GM18502 (cell line): Measurements from ENCODE around the gene COMMD4.
"Not testable (repeated sequence)": the region's sequence is repeated elsewhere in the genome, so short reads cannot be mapped to it uniquely, and the experiment has no call there.

Source experiments
- ATAC-seq: cut with Tn5 transposase; IDR thresholded peaks from one replicate; pipeline ENCODE4 v1.9.1; 2021; ENCODE audit warnings: mild to moderate bottlenecking; ENCODE audit not compliant: unreplicated experiment, poor library complexity

COMMD4 gene

GRCh38 chr15:75335705-75336355 lies at the start of gene COMMD4:
TSS of gene COMMD4 (plus strand) at chr15:75336063. CDS start at chr15:75336090, 27 bp downstream.
- ATAC-seq, result peak; percentile 75

- not testable (repeated sequence) for ATAC-seq
Measured at GRCh38 chr15:75293660-75294059, 42.2 kb upstream of the COMMD4 start.

DNA sequence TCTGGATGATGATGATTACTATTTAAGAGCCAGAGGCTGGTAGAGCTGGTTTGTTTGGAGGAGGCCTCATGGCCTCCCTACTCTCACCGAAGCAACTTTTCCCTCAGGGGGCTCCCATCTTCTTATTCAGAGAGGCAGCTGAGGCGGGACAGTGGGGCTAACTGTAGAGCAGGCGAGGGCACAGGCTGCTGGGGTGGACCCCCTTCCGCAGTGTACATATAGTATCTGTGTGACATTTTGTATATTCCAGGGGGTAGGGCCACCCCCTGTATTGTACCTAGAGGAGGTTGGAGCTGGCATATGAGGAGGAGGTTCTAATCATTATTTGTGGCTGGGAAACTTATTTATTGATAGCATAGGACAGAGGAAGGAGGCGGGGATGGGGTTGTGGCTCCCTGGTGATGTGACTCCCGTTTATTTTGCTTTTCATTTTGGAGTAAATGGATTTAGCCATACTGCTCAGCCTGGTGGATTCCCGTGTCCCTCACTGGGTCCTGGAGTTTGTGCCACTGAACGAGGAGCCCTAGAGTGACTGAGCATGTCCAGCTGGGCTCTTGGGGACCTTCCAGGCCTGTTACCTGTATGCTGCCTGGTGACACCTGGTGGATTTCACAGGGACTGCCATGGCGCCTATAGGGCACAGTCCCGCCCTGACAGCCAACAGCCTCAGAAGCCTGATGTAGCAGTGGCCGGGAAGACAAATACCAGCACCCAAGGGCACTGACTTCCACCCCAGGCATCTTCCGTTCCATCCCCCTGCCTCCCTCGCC lies 37.1 kb upstream of the COMMD4 start:
- ATAC-seq, result peak; percentile 54

DNA sequence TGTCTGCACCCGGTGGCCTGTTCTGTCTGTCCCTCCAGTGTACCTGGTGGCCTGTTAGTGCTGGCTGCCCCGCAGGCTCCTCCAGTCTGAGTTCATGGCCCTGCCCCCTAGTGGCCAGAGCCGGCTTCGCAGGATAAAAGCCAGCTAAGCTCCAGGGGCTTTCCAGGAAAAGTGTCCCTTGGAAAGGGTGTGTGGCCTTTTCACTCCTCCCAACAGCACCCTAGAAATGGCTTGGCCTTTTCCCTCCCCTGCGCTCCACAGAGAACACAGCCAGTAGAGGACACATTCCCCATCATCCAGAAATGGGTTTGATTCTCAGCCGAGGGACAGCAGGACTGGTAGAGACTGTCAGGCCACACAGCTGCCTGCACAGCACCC lies 36.6 kb upstream of the COMMD4 start:
- ATAC-seq, result peak; percentile 54

DNA sequence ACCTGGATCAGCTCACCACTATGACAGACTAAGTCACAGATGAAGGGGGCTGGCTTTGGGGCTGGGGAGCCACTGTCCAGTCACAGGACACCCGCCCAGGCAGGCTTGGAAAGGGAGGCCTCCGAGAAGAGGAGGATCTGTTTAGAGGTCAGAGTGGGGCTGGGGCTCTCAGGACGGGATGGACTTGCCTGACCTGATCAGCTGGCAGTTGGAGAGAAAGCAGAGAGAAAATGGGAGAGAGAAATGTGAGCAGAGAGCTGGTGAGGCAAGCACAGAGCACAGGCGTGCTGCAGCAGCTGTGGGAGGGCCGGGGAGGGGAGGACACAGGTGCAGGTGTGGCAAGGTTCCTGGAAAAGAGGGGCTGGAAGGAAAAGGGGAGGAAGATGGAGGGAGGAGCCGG lies 35.8 kb upstream of the COMMD4 start:
- ATAC-seq, result not testable (repeated sequence)

- no peak for ATAC-seq
Measured at GRCh38 chr15:75302318-75302717, 33.5 kb upstream of the COMMD4 start.

DNA sequence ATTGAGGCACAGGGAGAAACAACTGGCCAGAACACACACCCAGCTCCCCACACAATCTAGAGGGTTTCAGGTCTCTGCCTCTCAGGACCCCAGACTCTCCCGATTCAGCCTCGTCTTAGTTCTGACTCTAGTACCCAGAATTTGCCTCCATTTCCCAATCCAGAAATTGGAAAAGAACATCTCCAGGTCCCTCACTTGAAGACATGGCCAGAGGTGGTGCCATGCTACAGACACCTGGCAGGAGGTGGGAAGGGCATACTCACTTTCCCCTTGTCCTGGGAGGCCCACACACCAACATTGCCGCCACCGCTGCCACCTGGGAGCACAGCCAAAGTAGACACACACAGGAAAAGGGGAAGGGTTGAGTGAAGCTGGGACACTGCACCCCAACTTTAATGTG lies 33.1 kb upstream of the COMMD4 start:
- not testable (repeated sequence) for ATAC-seq

DNA sequence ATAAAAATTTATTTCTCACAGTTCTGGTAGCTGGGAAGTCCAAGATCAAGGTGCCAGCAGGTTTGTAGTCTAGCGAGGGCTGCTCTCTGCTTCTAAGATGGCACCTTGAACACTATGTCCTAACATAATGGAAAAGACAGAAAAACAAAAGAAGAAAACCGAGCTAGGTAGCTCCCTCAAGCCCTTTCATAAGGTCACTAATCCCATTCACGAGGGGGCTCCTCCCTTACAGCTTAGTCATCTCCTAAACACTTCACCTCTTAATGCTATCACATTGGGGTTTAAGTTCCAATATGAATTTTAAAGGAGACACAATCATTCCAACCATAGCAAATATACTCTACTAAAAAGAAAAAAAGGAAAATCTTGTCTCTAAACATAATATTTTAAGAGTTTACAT lies 29.7 kb upstream of the COMMD4 start:
- no peak for ATAC-seq

DNA sequence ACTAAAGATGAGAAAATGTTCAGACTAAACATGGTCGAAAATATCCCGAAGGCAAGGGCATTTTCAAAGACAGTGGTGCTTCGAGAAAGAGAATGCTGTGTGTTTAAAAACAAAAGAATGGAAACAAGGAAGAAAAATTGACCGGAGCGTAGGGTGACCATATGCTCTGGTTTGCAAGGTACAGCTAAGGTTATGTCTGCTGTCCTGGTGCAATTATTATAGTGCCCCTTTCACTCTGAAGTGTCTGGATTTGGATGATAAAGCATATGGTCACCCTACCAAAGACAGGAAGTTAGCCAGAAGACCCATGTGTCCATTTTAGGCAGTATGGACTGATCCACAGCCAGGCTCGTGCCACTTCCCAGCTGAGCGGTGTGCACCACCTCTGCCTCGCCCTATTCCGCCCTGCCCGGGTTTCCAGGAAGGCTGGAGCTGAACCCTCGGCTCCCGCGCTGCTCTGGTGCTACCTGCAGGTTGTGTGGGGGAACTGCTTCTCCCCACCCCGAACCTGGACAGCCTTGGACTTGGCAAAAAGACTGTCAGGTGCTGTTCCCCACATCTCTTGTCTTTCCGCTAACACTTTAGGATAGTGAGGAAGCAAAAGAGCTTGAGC lies 28.0 kb upstream of the COMMD4 start:
- ATAC-seq, result no peak

- ATAC-seq, result no peak
Measured at GRCh38 chr15:75309711-75310110, 26.2 kb upstream of the COMMD4 start.

DNA sequence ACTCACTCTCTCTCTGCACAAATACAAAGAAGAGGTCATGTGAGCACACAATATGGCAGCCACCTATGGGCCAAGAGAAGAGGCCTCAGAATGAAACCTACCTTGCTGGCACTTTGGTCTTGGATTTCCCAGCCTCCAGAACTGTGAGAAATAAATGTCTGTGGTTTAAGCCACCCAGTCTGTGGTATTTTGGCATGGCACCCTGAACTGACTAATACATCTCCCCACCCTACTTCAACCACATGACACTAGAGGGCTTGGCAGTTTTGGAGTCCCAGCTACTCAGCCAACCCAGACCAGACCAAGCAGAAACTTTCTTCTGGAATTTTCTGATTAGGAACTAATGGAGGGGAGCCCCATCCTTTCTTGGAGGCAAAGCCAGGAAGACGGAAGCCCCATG lies 23.3 kb upstream of the COMMD4 start:
- not testable (repeated sequence) for ATAC-seq

- ATAC-seq, result no peak
Measured at GRCh38 chr15:75313116-75313845, 22.6 kb upstream of the COMMD4 start.

DNA sequence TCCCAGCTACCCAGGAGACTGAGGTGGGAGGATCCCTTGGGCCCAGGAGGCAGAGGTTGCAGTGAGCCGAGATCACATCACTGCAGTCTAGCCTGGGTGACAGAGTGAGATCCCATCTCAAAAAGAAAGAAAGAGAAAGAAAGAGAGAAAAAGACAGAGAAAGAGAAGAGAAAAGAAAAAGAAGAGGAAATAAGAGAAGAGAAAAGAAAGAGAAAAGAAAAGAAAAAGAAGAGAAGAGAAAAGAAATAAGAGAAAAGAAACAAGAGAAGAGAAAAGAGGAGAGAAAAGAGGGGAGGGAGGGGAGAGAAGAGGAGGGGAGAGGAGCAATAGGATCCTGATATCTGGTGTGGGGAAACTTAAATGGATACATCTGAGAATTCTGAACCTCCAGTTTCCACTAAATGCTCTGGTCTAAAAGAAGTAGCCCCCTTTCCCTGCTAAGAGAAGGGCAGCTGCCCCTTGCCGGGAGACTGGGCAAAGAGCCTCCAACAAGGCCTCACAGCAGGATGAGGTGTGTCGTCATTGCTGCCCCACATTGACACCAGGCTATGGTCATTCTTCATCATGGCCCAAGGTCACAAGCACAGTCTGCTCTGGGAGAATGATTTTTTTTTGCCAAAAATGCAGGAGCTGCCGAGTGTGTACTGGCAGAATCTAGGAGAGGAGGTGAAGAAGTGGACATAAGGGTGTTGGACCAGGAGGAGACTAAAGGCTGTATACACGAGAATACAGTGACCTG lies 21.1 kb upstream of the COMMD4 start:
- ATAC-seq, result no peak

DNA sequence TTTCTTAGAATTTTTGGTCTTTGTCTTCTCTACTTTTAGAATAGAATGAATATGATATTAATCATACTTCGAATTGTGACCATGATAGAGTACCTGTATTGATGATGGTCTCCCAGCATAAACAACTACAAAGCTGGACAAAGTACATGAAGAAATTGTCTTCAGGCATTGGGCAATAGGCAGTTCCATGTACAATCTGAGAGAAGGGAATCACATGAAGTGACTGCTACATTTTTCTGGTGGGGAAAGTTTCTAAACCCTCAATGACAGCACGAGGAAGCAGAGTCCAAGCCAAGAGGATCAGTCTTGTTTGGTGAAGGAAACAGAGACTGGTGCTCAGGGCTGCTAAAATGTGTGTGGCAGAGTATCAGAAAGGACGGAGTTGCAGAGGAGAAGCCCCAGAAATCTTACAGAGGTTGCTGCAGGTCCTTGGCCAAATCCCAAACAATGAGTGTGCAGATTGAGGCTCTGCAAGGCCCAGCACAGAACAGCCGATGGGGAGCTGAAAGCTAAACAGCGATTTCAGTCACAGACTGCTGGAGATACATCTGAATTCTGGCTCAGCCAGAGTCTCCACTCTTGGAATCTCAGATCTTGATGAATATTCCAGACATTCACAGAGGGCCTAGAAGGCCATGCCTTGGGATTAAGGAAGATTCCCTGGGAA lies 16.5 kb upstream of the COMMD4 start:
- ATAC-seq, result not testable (repeated sequence)

GRCh38 chr15:75321711-75322110 lies 14.2 kb upstream of the COMMD4 start:
- no peak for ATAC-seq

- no peak for ATAC-seq
Measured at GRCh38 chr15:75325922-75326321, 9.9 kb upstream of the COMMD4 start.

DNA sequence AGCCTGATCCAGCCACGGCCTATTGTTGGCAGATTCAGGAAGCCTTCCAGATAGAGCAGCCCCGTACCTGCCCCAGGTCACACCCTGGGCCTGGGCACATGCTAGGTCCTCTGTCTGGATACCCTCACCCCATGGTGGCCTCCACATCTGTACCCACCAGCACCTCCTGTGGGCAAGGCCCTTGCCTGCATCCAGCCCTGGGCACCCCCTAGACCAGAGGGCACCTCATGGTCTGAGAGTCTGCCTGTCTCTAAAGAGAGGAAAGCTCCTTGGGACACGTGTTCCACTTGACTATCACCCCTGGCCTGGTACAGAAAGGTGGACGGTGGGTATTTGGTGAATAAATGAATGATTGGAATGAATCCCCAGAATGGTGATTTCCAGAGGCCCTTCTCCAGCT lies 8.9 kb upstream of the COMMD4 start:
- no peak for ATAC-seq

DNA sequence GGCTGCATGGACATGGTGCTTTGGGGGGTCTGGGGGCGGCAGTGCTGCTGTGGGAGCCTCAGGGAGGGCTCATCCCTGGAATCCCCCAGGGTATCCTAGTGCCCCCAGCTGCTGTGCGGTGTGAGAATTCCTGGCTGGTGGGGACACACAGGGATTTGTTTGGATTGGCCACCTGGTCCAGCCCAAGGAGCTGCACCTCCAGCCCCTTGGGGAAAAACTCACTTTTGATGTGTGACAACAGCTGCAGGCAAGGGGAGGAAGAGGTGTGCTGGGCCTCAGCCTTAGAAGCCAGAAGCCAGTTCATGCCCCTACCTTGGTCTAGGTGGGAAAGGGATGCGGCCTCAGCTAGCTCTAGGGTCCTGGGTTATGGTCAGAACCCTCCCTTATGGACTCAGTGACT lies 8.4 kb upstream of the COMMD4 start:
- no peak for ATAC-seq

DNA sequence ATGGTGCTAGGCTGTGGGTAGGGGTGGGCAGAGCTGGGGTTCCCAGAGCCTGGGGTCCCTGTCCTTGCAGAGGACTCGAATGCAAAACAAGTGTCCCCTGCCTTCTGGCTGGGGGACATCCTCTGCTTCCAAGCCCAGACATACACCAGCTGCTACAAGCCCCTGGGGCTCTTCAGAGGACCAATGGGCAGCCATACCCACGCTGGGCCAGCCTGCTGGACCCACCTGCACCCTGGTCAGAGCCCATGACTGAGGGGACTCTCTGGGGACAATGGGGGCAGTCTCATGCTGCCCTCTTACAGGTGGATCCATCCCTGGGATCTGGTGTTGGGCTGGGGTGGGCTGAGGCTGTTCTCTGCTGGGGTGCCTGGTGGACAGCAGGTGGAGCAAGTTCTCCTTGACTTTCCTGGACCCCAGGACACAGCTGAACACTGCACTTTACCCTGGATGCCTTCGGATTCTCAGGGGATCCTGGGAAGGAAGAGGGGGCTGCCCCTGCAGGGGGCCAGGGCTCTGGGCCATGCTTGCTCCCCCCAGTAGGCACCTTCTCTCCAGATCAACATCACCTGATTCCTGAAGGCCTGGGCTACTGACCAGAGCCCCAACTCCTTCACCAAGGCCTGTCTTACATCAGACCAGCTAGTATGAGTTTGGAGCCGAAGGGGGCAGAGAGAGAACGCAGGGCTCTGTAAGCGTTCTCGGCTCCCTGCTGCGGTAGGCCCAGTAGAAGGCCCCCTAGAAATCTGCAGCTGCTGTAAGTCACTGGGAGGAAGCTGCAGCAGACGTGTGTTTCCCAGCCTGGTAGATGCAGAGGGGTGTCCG lies 7.2 kb upstream of the COMMD4 start:
- no peak for ATAC-seq
